HFF-Myc (cell line): Measurements from ENCODE around the gene GRK4.
"Not testable (repeated sequence)": the region's sequence is repeated elsewhere in the genome, so short reads cannot be mapped to it uniquely, and the experiment has no call there.

Experiments
- DNase-seq: peaks from one replicate; pipeline ENCODE4 v3.0.0-alpha.2; 2011; ENCODE audit warnings: low read depth; ENCODE audit errors: extremely low read depth
- H3K4me3 ChIP-seq: replicated peaks from 2 replicates; pipeline ENCODE4 v1.5.1; 2011; ENCODE audit warnings: low read depth, mild to moderate bottlenecking, control low read depth, low read length
- CTCF ChIP-seq: IDR thresholded peaks from 2 replicates; pipeline ENCODE4 v1.5.1; 2012; ENCODE audit warnings: mild to moderate bottlenecking, low read depth, low read length, control low read depth; ENCODE audit errors: missing control alignments

Gene GRK4

GRCh38 chr4:2943364-2944090 lies 19.8 kb upstream of the GRK4 start:
- TF ChIP-seq CTCF, result no peak
- no peak for DNase-seq
- no peak overlapping the region for H3K4me3 ChIP-seq

GRCh38 chr4:2944091-2944482 lies 19.3 kb upstream of the GRK4 start:
- DNase-seq, result no peak
- TF ChIP-seq CTCF, result no peak
- H3K4me3 ChIP-seq, result no peak overlapping the region

- TF ChIP-seq CTCF, result no peak
- H3K4me3 ChIP-seq, result no peak overlapping the region
- no peak for DNase-seq
Measured at GRCh38 chr4:2944586-2945526, 18.5 kb upstream of the GRK4 start.

- H3K4me3 ChIP-seq, DNase-seq: not testable (repeated sequence)
Measured at GRCh38 chr4:2945619-2946604, 17.5 kb upstream of the GRK4 start.

GRCh38 chr4:2946812-2947600 lies 16.4 kb upstream of the GRK4 start:
- no peak for DNase-seq
- TF ChIP-seq CTCF, result no peak
- no peak overlapping the region for H3K4me3 ChIP-seq

GRCh38 chr4:2947926-2948325 lies 15.4 kb upstream of the GRK4 start:
- H3K4me3 ChIP-seq, result no peak overlapping the region
- no peak for TF ChIP-seq CTCF
- no peak for DNase-seq
